Stomach (tissue), 9 donors: ENCODE results near the gene OPHN1. TPM values are rescaled to one million over a fixed set of nuclear protein-coding genes. Genes with fewer than 3 reads are reported as not detected.

Experiments used
- DNase-seq, 2 donors: peaks; one replicate each; pipeline versions ENCODE4 v3.0.0 to v3.0.0-alpha.2; 2013 to 2019
- H3K27ac ChIP-seq, 5 donors: fragments of 200-600 bp in 4 of 5; sonication (generic) in 4 of 5; one replicate each; pipeline ENCODE4 v1.5.1; 2013 to 2019; ENCODE audit warnings: mild to moderate bottlenecking in 1 of 5, moderate library complexity in 1 of 5
- H3K27me3 ChIP-seq, 3 donors: fragments of 200-600 bp; sonication (generic); one replicate each; pipeline ENCODE4 v1.5.1; 2017 to 2019; ENCODE audit warnings: mixed run types in 1 of 3
- H3K36me3 ChIP-seq, 4 donors: fragments of 200-600 bp; sonication (generic); 1 replicate in 3 of 4; 2 replicates in 1 of 4; pipeline ENCODE4 v1.5.1; 2016 to 2019
- H3K4me1 ChIP-seq, 4 donors: fragments of 200-600 bp; sonication (generic); one replicate each; pipeline ENCODE4 v1.5.1; 2016 to 2019
- H3K4me3 ChIP-seq, 4 donors: fragments of 200-600 bp; sonication (generic) in 3 of 4; one replicate each; pipeline ENCODE4 v1.5.1; 2016 to 2019; ENCODE audit warnings: mild to moderate bottlenecking in 1 of 4
- H3K9me3 ChIP-seq, 4 donors: fragments of 200-600 bp; sonication (generic); one replicate each; pipeline ENCODE4 v1.5.1; 2016 to 2019
- CTCF ChIP-seq, 7 experiments: fragments of 450-650 bp in 4 of 7; fragments of 200-600 bp in 3 of 7; sonication (generic) in 3 of 7; IDR thresholded peaks; one replicate each; pipeline ENCODE4 v1.5.1; 2016 to 2019; ENCODE audit warnings: antibody characterized with exemption in 7 of 7, control low read depth in 2 of 7, mild to moderate bottlenecking in 1 of 7
- EP300 ChIP-seq: sonication (generic); formaldehyde crosslinking; IDR thresholded peaks from one replicate; pipeline ENCODE4 v1.6.1; 2017; ENCODE audit warnings: antibody characterized with exemption
- POLR2A ChIP-seq, 4 donors: fragments of 450-650 bp; IDR thresholded peaks; one replicate each; pipeline ENCODE4 v1.6.1; 2016; ENCODE audit warnings: antibody characterized with exemption in 4 of 4, control low read depth in 2 of 4, mild to moderate bottlenecking in 1 of 4, moderate library complexity in 1 of 4
- POLR2AphosphoS5 ChIP-seq, 3 donors: sonication (generic); formaldehyde crosslinking; IDR thresholded peaks; one replicate each; pipeline ENCODE4 v1.6.1; 2016; ENCODE audit warnings: antibody characterized with exemption in 3 of 3
- WGBS, 5 donors: extraction: QIAGEN DNeasy Blood & Tissue Kit in 3 of 5; methylation state at CpG; one replicate each; pipeline versions ENCODE4 v1.1.5 to v1.1.7; 2013 to 2018; 5-methylcytosine and 5-hydroxymethylcytosine counted together
- intact Hi-C: fragments of 100-400 bp; cut with DNase I; formaldehyde crosslinking; loops from one replicate; pipeline ENCODE4 v1.15.1; 2023; ENCODE audit warnings: low total_unique reads
- polyA plus RNA-seq, 3 donors: library from polyadenylated mRNA; stranded (reverse); fragments of 200-250 nt; gene quantifications; one replicate each; pipeline ENCODE4 v1.2.3, GENCODE V29; 2013
- total RNA-seq, 5 donors: library from RNA; depleted of rRNA; stranded (reverse); fragments of >200 nt; gene quantifications; one replicate each; pipeline versions ENCODE4 v1.1.0 to v1.2.3, GENCODE V29; 2014 to 2016
- donor health status: healthy with polysubstance abuse.
- donor health status: Bipolar disorder and iron deficiency.
- donor health status: healthy.

OPHN1 gene
- total and polyA plus RNA-seq, 8 donors: 0.78 to 76.4 (median 5.0) TPM

GRCh38 chrX:68180579-68180978 lies 252.7 kb downstream of the OPHN1 start:
- no peak for TF ChIP-seq POLR2A (IDR thresholded peaks at IDR 0.05)
- TF ChIP-seq EP300: no peak
- no peak for TF ChIP-seq POLR2AphosphoS5 (IDR thresholded peaks at IDR 0.05)
- TF ChIP-seq CTCF (IDR thresholded peaks at IDR 0.05): no peak
- 59 to 86% (median 71%) methylated on average over 2 of the region's 2 CpGs for WGBS, 5 donors
- Histone ChIP-seq H3K4me1 (no peaks in the 10 kb centered on the region), H3K9me3 (peaks cover 0 to 4% (median 0%) of the 10 kb centered on the region in 4 donors), H3K4me3 (no peak overlapping the region), H3K27ac (no peak overlapping the region), H3K27me3 (no peaks in the 10 kb centered on the region), H3K36me3 (no peaks in the 10 kb centered on the region)
- DNase-seq: no peak
- intact Hi-C loops: no loop called here

DNA sequence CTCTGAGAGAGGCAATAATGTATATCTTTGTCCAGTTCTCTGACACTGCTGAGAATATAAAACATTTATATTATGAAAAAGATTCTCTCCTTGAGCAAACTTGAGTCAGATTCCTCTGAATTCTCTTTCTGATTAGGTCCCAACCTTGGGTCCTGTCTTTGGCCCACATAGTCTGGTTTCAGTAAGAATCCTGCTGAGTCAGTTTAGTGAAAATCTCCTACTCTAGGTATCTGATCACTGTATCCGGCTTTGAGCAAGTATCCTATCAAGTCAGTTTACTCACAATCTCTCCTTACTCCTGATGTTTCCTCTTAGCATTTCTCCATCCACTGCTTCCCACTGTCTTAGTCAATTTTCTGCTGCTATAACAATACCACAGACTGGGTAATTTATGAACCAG lies 253.9 kb downstream of the OPHN1 start:
- TF ChIP-seq CTCF (IDR thresholded peaks at IDR 0.05): no peak
- TF ChIP-seq POLR2AphosphoS5 (IDR thresholded peaks at IDR 0.05): no peak
- TF ChIP-seq POLR2A (IDR thresholded peaks at IDR 0.05): no peak
- no peak for TF ChIP-seq EP300
- Histone ChIP-seq H3K36me3 (no peaks in the 10 kb centered on the region), H3K27me3 (no peaks in the 10 kb centered on the region), H3K4me3 (no peak overlapping the region), H3K27ac (no peak overlapping the region), H3K4me1 (no peaks in the 10 kb centered on the region), H3K9me3 (peaks cover 0 to 4% (median 0%) of the 10 kb centered on the region in 4 donors)
- 86 to 97% (median 88%) methylated on average over 1 of the region's 1 CpG for WGBS, 5 donors
- DNase-seq: no peak
- intact Hi-C loops: no loop called here

GRCh38 chrX:68177542-68177941 lies 255.8 kb downstream of the OPHN1 start:
- Histone ChIP-seq H3K36me3 (no peaks in the 10 kb centered on the region), H3K4me3 (no peak overlapping the region), H3K4me1 (no peaks in the 10 kb centered on the region), H3K27ac (no peak overlapping the region), H3K27me3 (no peaks in the 10 kb centered on the region), H3K9me3 (peaks cover 0 to 4% (median 0%) of the 10 kb centered on the region in 4 donors)
- TF ChIP-seq CTCF (IDR thresholded peaks at IDR 0.05) (no peak), POLR2AphosphoS5 (IDR thresholded peaks at IDR 0.05) (no peak), POLR2A (IDR thresholded peaks at IDR 0.05) (no peak), EP300 (no peak)
- WGBS, 5 donors: 63 to 83% (median 78%) methylated on average over 4 of the region's 4 CpGs
- DNase-seq: no peak
- intact Hi-C loops: no loop called here

GRCh38 chrX:68175562-68175961 lies 257.7 kb downstream of the OPHN1 start:
- 48 to 82% (median 78%) methylated on average over 3 of the region's 3 CpGs for WGBS, 5 donors
- DNase-seq: no peak
- H3K4me3 ChIP-seq: no peak overlapping the region
- no peaks in the 10 kb centered on the region for H3K27me3 ChIP-seq
- H3K4me1 ChIP-seq: no peaks in the 10 kb centered on the region
- H3K9me3 ChIP-seq: peaks cover 0 to 4% (median 0%) of the 10 kb centered on the region in 4 donors
- H3K36me3 ChIP-seq: no peaks in the 10 kb centered on the region
- H3K27ac ChIP-seq: no peak overlapping the region
- intact Hi-C loops: no loop called here
- TF ChIP-seq EP300 (no peak), POLR2A (IDR thresholded peaks at IDR 0.05) (no peak), CTCF (IDR thresholded peaks at IDR 0.05) (no peak), POLR2AphosphoS5 (IDR thresholded peaks at IDR 0.05) (no peak)
